Motor neuron (in vitro differentiated cells): ENCODE data around the gene SMURF2. TPM values are rescaled to one million over a fixed set of nuclear protein-coding genes. Genes with fewer than 3 reads are reported as not detected.

Experiments used
- ATAC-seq, 8 experiments: fragments of 200-7000 bp; cut with Tn5 transposase; replicated peaks in 6 of 8; 2 replicates each; pipeline ENCODE4 v1.8.0; 2021; ENCODE audit warnings: mild to moderate bottlenecking in 8 of 8, moderate library complexity in 8 of 8
- H3K27ac ChIP-seq, 2 donors: fragments of 250-450 bp; sonication (Bioruptor Pico); 2 replicates each; pipeline ENCODE4 v1.9.0; 2021; ENCODE audit warnings: antibody characterized with exemption in 2 of 2, mild to moderate bottlenecking in 2 of 2, moderate library complexity in 1 of 2
- H3K4me1 ChIP-seq, 2 donors: fragments of 250-450 bp; sonication (Bioruptor Pico); replicated peaks in 1 of 2; 2 replicates each; pipeline ENCODE4 v1.6.1; 2021; ENCODE audit warnings: antibody characterized with exemption in 2 of 2, mild to moderate bottlenecking in 2 of 2, moderate library complexity in 1 of 2
- H3K4me3 ChIP-seq, 5 donors: fragments of 250-450 bp; sonication (Bioruptor Pico); 2 replicates each; pipeline ENCODE4 v1.9.0; 2021; ENCODE audit warnings: antibody characterized with exemption in 5 of 5, mild to moderate bottlenecking in 5 of 5, moderate library complexity in 4 of 5
- WGBS, 10 experiments: fragments of 450-650 bp; shearing (Covaris generic); methylation state at CpG; one replicate each; pipeline ENCODE4 v1.0.0; 2022; 5-methylcytosine and 5-hydroxymethylcytosine counted together
- in situ Hi-C, 9 experiments: fragments of 400-800 bp; cut with MboI; loops; one replicate each; pipeline ENCODE4 v1.15.0; 2021; ENCODE audit warnings: low sequenced_read_pairs in 9 of 9, low pct_unique_long_range_greater_than_20kb in 2 of 9; ENCODE audit not compliant: unreplicated experiment in 9 of 9
- total RNA-seq, 8 experiments: library from RNA; unstranded; fragments of 300-600 nt; gene quantifications; 2 replicates each; pipeline versions ENCODE4 v1.2.3 to v1.2.4, GENCODE V29; 2022

SMURF2 gene
- total RNA-seq, 8 experiments from 2014 or later, result 15.5 to 35.6 (median 19.1) TPM

DNA sequence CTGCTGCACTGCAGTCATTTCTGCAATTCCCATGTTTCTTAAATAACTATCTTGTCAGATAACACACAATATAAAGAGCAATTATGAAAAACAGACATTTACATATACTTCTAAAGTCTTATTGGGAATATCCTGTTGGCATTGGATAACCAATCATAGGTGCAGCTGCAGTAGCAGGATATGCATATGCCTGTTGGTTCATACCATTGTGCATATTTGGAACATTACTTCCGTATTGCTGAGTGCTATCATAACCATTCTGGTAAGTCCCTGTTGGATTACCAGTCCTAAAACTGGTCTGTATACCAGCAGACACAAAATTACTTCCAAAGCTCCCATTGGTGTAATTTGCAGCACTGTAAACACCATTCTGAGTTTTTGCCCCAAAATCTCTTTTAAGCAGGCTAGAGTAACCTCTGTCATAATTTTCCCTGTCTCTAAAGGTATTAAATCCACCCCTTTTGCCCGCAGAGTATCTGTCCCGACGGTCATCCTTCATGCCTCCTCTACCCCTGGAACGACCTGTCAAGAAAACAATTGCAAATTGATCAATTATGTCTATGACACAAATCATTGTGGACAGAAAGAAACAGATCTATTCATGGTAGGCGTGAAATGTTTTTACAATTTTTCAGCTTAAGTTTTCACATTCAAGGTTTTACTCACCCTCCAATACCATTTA, 162.2 kb downstream of the SMURF2 start:
- no peak for ATAC-seq
- H3K4me1 ChIP-seq, result peaks cover 12 to 42% of the 10 kb centered on the region in 2 donors
- H3K27ac ChIP-seq, result no peak overlapping the region
- no peak overlapping the region for H3K4me3 ChIP-seq
- in situ Hi-C loops, result loop anchor here in 1 of 9 experiments (25.0 kb wide), 1 partner anchor 188 kb away; no protein-coding TSS in a partner anchor
- 0 to 88% (median 82%) methylated on average over 1 to 6 of the region's 6 CpGs; no CpG with 5 or more reads in 1 of the 10 experiments for WGBS, 10 experiments

DNA sequence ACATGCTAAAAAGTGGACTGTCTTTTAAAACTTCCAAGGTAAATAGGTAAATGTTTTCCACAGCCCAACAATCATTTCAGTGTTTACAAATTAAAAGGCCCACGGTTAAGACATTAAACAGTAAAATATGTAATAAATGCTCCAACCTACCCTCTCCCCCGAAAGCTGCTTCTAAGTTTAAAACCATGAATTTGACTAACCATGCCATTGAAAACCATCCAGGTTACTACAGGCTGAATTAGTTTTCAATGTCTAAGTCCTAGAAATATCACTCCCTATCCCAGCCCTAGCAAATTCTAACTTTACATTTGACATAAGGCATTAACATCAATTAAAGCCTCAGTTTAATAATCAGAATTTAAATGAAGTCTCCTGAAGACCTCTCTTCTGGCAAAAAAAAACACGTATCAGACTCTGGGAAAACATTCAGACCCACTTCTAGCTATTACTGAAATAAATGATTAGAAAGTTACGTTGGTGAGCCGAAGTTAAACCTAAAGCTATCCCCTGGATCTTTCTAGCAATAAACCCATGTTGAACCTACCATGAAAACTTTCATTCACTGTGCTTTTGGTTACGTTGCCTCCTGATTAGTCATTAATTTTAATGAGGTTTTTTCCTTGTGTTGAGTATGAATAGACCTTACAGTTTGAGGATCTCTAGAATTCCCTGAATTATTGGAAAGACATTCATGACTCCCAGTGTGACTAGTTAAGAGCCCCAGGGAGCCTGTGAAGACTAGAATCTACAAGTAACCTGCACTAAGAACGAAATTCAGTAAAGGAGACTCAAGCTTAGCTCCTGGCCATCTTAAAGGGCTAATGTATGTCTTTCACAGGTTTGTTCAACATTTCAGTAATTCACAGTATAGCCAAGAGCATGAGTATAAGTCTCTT, 163.6 kb downstream of the SMURF2 start:
- H3K4me3 ChIP-seq, result no peak overlapping the region
- H3K27ac ChIP-seq, result no peak overlapping the region
- in situ Hi-C loops, result loop anchor here in 1 of 9 experiments (25.0 kb wide), 1 partner anchor 186 kb away; no protein-coding TSS in a partner anchor
- peak in 1 of 8 experiments; percentile 0 for ATAC-seq
- WGBS, 10 experiments, result 38 to 100% (median 73%) methylated on average over 1 to 7 of the region's 7 CpGs
- H3K4me1 ChIP-seq, result peaks cover 13 to 42% of the 10 kb centered on the region in 2 donors

DNA sequence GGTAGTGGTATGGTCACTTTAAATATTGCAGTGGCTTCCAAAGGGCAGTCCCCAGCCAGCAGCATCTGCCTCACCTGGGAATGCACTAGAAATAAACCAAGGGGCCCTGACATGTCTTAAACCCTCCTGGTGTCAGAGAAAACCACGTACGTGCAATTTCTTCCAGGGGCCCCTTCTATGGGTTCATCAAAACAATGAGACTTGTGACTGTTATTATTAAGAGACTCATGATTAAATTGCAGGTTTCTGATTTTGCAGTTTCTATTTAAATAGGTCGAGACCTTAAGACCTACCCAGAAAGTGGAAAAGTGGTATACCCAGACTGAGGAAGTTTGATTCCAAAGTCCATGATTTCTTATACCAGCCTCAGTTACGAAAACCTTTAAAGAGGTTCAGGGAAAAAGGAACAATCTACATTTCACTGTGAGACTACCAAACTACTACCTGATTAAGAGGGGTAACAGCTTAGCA, 164.5 kb downstream of the SMURF2 start:
- in situ Hi-C loops, result loop anchor here in 1 of 9 experiments (25.0 kb wide), 1 partner anchor 185 kb away; no protein-coding TSS in a partner anchor
- 0 to 88% (median 41%) methylated on average over 1 to 4 of the region's 4 CpGs; no CpG with 5 or more reads in 1 of the 10 experiments for WGBS, 10 experiments
- peak overlapping the region; percentile 77 to 89 for H3K27ac ChIP-seq
- no peak for ATAC-seq
- peaks cover 13 to 42% of the 10 kb centered on the region in 2 donors for H3K4me1 ChIP-seq
- H3K4me3 ChIP-seq, result peak overlapping the region; percentile 47 to 73 (median 64)

DNA sequence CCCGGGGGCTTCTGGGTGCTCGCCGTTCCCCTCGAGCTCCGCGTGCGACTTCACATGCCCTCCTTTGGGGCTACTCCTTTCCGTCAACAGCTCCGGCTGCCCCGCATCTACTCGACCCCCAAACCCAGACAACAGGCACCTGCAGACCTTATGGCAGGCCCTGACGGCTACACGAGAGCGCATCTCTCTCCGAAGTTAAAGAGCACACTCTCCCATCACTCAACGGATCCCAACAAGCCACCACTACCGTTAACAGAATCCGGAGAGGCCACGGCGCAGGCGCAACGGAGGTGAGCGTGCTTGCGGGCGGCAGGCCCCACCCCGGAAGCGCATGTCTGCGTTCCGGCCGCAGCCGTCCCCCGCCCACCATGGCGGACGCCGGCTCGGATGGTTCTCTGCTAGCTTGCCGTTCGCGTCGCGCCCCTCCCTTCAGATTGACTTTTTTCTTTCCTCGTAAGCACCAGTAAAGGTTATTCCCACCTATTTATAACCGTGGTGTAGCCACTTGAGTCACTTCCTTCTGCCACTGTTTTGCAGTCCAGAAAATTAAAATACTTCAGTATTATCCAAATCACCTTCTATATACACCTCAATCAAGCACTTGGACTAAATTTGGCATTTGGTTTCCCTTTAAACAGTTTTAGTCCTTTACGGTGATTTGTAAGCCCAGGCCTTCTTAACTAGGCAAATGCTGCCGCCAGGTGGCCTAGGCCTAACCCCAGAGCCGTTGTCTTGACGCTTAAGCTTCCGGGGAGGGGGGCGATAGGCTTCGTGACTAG, 165.1 kb downstream of the SMURF2 start, which contains the start of gene POLG2:
POLG2 (minus strand) TSS at position 269 of the 779 bp plus-strand sequence; CDS start at position 183, 86 bp downstream.
- 0% methylated on average over 1 to 17 of the region's 50 CpGs; no CpG with 5 or more reads in 3 of the 10 experiments for WGBS, 10 experiments
- in situ Hi-C loops, result loop anchor here in 1 of 9 experiments (25.0 kb wide), 1 partner anchor 185 kb away; no protein-coding TSS in a partner anchor
- peak; percentile 52 to 91 (median 87) for ATAC-seq
- H3K4me3 ChIP-seq, result peak within 1 kb of the TSS; percentile 47 to 73 (median 64)
- peaks cover 13 to 42% of the 10 kb centered on the region in 2 donors for H3K4me1 ChIP-seq
- peak within 1 kb of the TSS; percentile 77 to 89 for H3K27ac ChIP-seq

DNA sequence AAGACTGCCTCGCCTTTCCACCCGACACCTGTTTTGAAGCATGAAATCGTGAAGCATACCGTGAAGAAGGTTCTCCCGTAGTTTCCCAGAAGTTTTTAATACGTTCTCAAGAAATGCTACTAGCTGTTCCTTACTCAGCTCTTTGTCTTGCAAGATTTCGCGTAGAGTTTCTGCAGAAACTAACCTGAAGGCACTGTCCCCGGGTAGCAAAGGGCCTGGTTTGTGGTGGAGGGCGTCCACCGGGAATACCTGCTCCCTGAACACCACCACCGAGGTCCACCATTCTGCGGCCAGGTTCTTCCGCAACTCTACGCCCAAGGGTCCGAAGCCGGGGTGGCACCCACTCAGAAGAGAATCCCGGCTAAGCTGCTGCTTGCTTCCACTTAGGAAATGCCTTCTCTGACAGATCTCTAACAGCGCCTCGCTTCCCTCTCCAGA, 165.7 kb downstream of the SMURF2 start:
- in situ Hi-C loops, result loop anchor here in 1 of 9 experiments (25.0 kb wide), 1 partner anchor 184 kb away; no protein-coding TSS in a partner anchor
- 0 to 20% (median 2%) methylated on average over 1 to 20 of the region's 20 CpGs; no CpG with 5 or more reads in 2 of the 10 experiments for WGBS, 10 experiments
- ATAC-seq, result no peak
- Histone ChIP-seq H3K27ac (peak overlapping the region; percentile 2 to 89), H3K4me1 (peaks cover 13 to 42% of the 10 kb centered on the region in 2 donors), H3K4me3 (peak overlapping the region; percentile 47 to 73 (median 64))

Other genes starting within 250 kb of the SMURF2 start
- 1 to 10 TPM in 3 of 8 experiments, under 1 TPM in 1, not detected in 4; 0.73 to 2.1 (median 1.6) TPM for gene MILR1, start 213.2 kb downstream of the SMURF2 start, total RNA-seq
- 10 to 100 TPM; 10.8 to 33.2 (median 14.5) TPM for gene POLG2, start 165.3 kb downstream of the SMURF2 start, total RNA-seq
- 1,000 to 10,000 TPM in 1 of 8 experiments, 100 to 1,000 TPM in 7; 340 to 1,038 (median 606) TPM for gene DDX5, start 156.0 kb downstream of the SMURF2 start, total RNA-seq
- gene CEP95, start 155.3 kb downstream of the SMURF2 start, total RNA-seq, result 100 to 1,000 TPM in 1 of 8 experiments, 10 to 100 TPM in 7; 26.6 to 101 (median 65.9) TPM